NB4 (cell line): Measurements from ENCODE around the gene EXOC4.

Experiments used
- MYC ChIP-seq: IDR thresholded peaks from 2 replicates; pipeline ENCODE4 v1.6.1; 2011; ENCODE audit warnings: low read depth, low read length
- POLR2A ChIP-seq: IDR thresholded peaks from 2 replicates; pipeline ENCODE4 v1.6.1; 2011; ENCODE audit warnings: mild to moderate bottlenecking; ENCODE audit not compliant: insufficient read length; ENCODE audit errors: extremely low read depth
- TF ChIP-seq, protein P1 (sequence below): IDR thresholded peaks from one replicate; pipeline ENCODE4 v1.5.1; 2012; ENCODE audit warnings: low read depth, low read length
- TF ChIP-seq, protein P2 (sequence below): IDR thresholded peaks from 2 replicates; pipeline ENCODE4 v1.6.1; 2011; ENCODE audit warnings: low read depth, low read length

DNA sequence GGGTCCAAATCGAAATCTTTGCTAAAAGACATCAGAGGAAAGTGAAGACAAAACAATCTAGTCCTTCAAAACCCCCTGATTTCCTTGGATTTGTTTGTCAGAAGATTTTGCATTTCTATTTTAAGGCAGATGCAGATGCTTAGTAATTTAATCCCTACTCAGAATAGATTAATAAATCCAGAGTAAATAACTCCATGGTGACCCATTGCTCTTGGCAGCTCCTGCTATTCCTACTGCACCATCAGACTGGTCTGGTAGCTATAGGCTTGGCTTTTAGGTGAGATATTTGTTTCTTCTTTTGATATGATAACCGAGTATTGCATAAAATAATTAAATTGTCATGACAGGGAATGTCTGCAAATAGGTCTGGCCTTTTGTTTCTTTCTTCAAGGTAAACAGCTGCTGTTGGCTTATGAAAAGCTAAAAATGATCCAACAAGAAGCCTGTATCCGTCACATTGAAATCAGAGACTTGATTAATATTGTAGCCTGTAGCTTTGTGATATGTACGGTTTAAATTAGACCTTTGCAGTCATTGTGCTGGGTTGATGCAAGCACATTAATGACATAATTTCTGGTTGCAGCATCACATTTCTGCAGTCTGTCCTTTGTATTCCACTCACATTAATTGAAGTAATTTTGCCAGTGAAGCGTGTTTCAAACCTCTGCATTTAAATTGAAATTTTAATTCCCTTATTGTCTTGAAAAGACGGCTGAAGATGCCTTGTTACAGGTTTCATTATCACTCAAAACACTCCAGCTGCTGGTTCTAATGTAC lies 40.7 kb downstream of the EXOC4 start:
- TF ChIP-seq, protein P1, sequence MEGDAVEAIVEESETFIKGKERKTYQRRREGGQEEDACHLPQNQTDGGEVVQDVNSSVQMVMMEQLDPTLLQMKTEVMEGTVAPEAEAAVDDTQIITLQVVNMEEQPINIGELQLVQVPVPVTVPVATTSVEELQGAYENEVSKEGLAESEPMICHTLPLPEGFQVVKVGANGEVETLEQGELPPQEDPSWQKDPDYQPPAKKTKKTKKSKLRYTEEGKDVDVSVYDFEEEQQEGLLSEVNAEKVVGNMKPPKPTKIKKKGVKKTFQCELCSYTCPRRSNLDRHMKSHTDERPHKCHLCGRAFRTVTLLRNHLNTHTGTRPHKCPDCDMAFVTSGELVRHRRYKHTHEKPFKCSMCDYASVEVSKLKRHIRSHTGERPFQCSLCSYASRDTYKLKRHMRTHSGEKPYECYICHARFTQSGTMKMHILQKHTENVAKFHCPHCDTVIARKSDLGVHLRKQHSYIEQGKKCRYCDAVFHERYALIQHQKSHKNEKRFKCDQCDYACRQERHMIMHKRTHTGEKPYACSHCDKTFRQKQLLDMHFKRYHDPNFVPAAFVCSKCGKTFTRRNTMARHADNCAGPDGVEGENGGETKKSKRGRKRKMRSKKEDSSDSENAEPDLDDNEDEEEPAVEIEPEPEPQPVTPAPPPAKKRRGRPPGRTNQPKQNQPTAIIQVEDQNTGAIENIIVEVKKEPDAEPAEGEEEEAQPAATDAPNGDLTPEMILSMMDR: no peak
- TF ChIP-seq POLR2A (no peak), MYC (no peak)
- TF ChIP-seq, protein P2, sequence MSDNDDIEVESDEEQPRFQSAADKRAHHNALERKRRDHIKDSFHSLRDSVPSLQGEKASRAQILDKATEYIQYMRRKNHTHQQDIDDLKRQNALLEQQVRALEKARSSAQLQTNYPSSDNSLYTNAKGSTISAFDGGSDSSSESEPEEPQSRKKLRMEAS: no peak
